GM19395 (cell line): Measurements from ENCODE around the gene GNPAT.

Experiments
- ATAC-seq: cut with Tn5 transposase; IDR thresholded peaks from one replicate; pipeline ENCODE4 v1.9.1; 2021; ENCODE audit warnings: mild to moderate bottlenecking, moderate library complexity; ENCODE audit not compliant: unreplicated experiment

The GNPAT gene

GRCh38 chr1:231313661-231314060 is 72.6 kb downstream of the GNPAT start:
- ATAC-seq: no peak

GRCh38 chr1:231315887-231316286 is 74.9 kb downstream of the GNPAT start:
- ATAC-seq: peak; percentile 72

DNA sequence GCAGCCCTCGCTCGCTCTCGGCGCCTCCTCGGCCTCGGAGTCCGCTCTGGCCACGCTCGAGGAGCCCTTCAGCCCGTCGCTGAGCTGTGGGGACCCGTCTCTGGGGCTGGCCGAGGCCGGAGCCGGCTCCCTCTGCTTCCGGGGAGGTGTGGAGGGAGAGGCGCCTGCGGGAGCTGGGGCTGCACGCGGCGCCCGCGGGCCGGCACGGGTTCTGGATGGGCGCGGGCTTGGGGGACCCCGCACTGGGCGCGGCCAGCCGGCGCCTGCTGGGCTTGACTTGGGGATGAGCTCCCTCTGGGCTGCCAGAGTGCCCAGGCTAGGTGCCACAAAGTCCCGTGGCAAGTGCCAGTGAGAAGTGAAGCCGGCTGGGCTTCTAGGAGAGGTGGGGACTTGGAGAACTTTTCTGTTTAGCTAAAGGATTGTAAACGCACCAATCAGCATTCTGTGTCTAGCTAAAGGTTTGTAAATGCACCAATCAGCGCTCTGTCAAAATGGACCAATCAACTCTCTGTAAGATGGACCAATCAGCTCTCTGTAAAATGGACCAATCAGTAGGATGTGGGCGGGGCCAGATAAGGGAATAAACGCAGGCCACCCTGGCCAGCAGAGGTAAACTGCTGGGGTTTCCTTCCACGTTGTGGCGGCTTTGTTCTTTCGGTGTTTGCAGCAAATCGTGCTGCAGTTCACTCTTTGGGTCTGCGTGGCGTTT is 76.4 kb downstream of the GNPAT start:
- no peak for ATAC-seq

DNA sequence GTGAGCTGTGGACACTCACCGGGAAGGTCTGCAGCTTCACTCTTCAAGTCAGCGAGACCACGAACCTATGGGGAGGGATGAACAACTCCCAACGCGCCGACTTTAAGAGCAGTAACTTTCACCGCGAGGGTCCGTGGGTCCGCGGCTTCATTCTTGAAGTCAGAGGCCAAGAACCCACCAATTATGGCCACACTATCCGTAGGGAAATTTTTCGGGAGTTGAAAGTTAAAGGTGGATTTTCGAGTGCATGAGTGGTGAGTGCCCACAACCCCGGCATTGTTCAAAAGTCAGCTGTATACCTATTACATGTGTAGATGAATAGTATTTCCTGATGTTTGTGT is 77.0 kb downstream of the GNPAT start:
- ATAC-seq: no peak

DNA sequence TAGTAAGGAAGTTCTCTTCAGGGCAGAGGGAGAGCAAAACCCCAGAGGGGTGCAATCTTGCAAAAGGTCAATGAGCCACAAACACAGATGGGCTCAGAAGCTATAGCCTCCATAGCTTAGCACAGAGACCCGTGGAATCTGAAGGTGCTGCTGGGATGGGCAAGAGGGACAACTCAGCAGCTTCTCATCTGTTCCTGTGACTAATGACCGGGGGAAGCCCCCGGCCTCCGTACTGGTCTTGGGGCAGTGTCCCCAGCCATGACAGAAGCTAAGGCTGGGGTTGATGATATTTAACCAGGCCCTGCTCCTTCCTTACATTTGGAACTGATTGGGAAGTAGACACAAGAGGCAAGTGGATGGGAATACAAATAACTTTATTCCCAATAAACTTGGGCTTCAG is 77.6 kb downstream of the GNPAT start:
- no peak for ATAC-seq

GRCh38 chr1:231319080-231319479 is 78.1 kb downstream of the GNPAT start:
- no peak for ATAC-seq

DNA sequence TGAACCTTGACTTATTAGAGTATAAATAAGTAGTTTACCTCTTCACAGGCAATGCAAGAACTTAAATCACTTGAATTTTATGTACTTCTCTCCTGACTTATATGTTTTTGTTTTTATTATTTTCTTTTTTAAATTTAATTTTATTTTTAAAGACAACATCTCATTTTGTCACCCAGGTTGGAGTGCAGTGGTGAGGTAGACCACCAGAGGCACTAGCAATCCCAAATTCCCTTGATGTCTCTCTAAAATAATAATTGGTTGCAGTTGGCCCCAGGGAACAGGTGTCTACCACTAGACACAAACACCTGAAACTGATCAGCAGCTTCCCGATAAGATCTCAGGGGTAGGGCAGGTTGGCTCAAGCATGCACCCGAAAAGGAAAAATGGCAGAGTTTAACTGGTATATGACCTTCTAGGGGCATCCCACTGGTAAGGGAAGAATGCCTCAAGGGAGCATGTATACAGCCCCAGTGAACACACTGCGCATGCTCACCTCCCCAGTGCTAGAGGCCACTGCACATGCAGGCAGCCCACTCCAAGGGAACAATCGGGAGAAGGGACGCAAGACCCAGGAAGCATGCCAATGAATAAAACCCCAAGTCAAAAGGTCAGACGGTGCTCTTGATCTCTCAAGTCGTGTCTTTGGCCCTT is 82.0 kb downstream of the GNPAT start:
- no peak for ATAC-seq

- no peak for ATAC-seq
Observed at GRCh38 chr1:231324660-231325059, 83.6 kb downstream of the GNPAT start.

GRCh38 chr1:231326248-231326647 is 85.2 kb downstream of the GNPAT start:
- ATAC-seq: no peak
